Measurements from ENCODE around the gene GGCX. TPM values are rescaled to one million over a fixed set of nuclear protein-coding genes. Genes with fewer than 3 reads are reported as not detected.
A peak's percentile ranks its signal among the peaks of the same experiment; 100 is the strongest.
"Not testable (repeated sequence)": the region's sequence is repeated elsewhere in the genome, so short reads cannot be mapped to it uniquely, and the experiment has no call there.

The GGCX gene
- 16.1 TPM for polyA plus RNA-seq

DNA sequence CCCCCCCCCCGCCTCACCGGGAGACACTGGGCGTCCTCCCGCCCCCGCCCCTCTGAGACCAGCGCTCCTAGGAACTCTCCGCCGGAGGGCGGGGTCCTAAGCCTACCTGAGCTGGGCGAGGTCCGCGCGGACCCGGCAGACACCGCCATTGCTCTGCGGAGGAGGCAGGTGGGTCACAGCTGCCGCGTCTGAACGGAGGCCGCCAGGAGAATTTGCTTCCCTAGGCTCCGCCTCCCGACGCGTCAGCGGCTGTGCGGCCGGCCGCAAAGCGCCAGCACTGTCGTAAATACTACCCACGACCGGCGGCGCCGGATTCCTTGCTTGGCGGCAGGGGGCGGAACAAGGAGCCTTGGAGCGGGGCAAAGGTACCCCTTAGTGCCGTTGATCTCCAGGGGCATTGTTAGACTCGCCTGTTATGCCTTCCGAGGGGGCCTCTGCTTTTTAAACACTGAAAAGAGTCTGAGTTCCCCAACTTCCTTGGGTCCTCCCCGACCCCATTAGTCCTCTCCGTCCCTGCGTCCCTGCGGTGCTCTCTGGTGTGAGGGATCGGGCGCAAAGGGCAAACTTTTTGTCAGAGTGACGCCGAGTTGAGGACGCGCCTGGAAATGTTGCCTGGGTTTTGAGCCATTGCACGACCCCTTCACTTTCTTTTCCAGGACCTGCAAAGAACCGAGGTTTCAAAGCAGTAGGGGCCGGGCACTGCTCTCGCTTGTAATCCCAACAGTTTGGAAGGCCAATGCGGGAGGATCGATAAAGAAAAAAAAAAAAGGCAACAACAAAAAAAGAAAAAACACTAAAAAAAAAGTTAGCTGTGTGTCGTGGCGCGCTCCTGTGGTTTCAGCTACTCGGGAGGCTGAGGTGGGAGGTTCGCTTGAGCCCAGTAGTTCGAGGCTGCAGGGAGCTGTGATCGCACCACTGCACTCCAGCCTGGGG lies at the start of gene GGCX:
GGCX (minus strand) TSS at position 214 of the 933 bp plus-strand sequence; CDS start at position 149, 65 bp downstream.
- Mint-ChIP-seq H3K36me3 (peaks cover 5% of the 10 kb centered on the region), H3K4me3 (peak within 1 kb of the TSS; percentile 96 to 97 (median 96))

DNA sequence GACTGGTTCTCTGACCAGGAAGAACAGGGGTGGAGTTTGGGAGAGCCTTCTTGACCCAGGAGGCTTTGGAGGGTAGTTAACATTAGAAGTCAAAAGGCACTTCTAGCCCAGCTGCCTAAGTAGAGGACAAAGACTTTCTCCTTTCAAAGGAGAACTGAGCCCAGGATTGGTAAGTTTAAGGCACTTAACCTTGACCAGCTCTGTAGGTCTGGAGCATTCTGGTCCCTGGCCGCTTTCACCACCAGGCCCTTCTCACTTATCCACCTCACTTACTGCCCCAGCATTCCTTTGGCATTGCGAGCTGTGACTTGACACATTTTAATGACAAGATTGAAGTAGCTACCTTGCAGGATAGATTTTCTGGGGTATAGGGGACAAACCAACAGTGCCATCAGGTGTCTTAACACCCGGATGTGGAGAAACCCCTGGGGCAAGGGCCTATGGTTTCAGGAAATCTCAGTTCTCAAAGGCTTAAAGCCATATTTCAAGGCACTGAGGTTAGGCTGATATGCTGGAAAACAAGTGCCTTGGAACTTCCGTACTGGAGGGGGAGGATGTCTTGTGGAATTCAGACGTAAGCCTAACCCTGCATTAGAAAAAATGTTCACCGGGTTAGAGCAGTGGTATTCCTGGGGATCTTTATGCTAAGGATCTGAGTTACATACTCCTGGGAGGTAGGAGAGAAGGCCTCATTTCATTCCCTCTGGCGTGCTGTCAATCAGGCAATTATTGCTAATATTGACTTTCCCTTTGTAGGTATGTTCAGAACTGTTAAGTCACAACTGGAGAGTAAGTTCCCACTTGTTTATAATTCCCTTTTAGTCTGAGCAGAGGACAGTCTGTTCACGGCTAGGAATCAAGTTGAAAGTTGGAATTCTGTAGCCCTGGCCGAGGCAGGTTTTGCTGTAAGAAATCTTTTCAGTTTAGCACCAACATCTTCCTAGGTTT lies 46.2 kb upstream of the GGCX start:
- Mint-ChIP-seq H3K4me1 (peaks cover 28 to 41% (median 34%) of the 10 kb centered on the region in 3 donors), H3K9me3 (no peaks in the 10 kb centered on the region), H3K4me3 (peak overlapping the region in 1 of 4 donors; percentile 82), H3K36me3 (no peaks in the 10 kb centered on the region), H3K27ac (peak overlapping the region in 2 of 3 donors; percentile 75 to 80), H3K27me3 (no peaks in the 10 kb centered on the region)

More for the DNA sequence above, at the start of gene GGCX:
- no peaks in the 10 kb centered on the region for H3K9me3 Mint-ChIP-seq
- no peaks in the 10 kb centered on the region for H3K27me3 Mint-ChIP-seq
- peaks cover 17 to 22% (median 21%) of the 10 kb centered on the region in 3 donors for H3K4me1 Mint-ChIP-seq
- peak within 1 kb of the TSS; percentile 91 to 95 (median 94) for H3K27ac Mint-ChIP-seq

DNA sequence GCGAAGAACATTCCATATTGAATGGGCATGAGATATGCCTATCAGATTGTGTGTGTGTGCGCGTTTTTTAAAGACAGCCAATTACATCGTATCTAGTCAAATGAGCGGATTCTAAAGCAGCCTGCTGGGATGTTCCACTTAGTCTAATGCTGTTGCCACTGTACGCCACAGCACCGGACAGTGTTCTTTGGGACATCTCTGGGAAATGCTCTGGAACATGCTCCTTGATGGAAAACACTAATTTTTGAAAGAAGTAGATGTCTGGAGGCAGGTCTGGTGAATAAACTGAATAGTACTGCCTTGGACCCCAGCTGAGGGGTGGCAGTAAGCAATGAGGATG lies 44.8 kb upstream of the GGCX start:
- Mint-ChIP-seq H3K27ac (peak overlapping the region in 1 of 3 donors; percentile 22), H3K9me3 (no peaks in the 10 kb centered on the region), H3K4me3 (peak overlapping the region in 1 of 4 donors; percentile 80), H3K27me3 (no peaks in the 10 kb centered on the region), H3K4me1 (peaks cover 24 to 46% (median 31%) of the 10 kb centered on the region in 3 donors), H3K36me3 (no peaks in the 10 kb centered on the region)

DNA sequence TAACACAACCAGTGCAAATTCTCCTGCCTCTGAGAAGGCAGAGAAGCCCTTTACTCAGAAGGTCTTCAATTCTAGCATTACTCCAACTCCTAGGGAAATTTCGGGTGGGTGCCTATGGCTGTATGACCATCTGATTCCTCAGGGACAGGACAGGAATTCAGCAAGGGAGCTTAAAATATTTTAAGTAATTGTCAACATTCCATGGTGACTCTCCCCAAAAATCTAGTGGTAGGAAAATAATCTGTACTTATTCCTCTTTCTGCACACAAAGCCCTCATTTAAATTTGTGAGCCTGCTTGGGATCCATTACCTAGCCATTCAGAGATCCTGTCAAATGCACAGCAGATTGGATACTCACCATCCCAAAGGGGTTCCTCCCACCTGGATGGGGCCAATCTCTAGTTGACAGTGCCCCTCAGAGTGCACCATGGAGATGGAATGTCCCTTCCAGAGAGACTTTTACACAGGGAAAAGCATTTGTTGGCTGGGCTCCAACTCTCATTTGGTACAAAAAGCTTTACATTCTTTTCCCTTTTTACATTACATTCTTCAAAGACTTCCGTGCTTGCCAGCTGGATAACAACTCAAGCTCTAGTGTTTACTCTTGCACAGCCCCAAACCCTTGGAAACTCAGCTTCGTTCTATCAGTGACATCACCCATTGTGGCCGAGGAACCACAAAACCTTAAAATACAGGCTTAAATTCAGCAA lies 44.3 kb upstream of the GGCX start:
- no peaks in the 10 kb centered on the region for H3K36me3 Mint-ChIP-seq
- H3K9me3 Mint-ChIP-seq, result no peaks in the 10 kb centered on the region
- peak overlapping the region in 1 of 4 donors; percentile 80 for H3K4me3 Mint-ChIP-seq
- peak overlapping the region in 1 of 3 donors; percentile 22 for H3K27ac Mint-ChIP-seq
- H3K4me1 Mint-ChIP-seq, result peaks cover 24 to 46% (median 32%) of the 10 kb centered on the region in 3 donors
- no peaks in the 10 kb centered on the region for H3K27me3 Mint-ChIP-seq

DNA sequence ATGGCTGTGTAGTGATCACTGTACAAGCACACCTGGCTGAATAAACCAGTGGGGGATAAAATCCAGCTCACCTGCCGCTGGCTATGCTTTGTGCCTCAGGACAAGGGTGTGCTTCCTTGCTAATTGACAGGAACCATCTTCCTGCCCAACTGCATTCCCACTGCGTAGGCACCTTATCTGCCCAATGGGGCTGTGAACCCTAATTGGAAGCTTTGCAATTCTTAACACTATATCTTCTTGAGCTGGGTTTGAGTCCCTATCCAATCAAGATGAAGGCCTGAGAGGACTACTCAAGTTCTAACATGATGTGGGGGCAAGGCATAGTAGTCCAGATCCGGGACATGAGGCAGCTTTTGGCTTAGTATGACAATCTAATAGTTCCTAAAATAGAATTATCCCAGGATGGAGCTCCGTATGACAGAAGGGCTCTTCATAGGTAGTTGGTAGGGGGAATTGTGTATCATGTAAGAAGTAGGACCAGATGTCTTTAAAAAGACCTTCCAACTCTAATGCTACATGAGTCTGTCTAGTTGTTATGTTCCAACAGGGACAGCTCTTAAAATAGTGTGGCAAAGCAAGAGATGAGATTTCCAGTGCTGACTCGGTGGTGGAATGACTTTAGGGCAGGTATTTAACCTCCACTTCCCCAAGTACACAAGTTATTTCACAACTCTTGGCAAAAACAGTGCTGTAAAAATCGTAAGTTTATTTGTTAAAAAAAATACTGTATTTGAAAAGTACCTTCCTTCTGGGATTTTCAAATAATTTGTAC lies 43.5 kb upstream of the GGCX start:
- H3K9me3 Mint-ChIP-seq, result no peaks in the 10 kb centered on the region
- H3K27ac Mint-ChIP-seq, result peak overlapping the region in 1 of 3 donors; percentile 48
- no peaks in the 10 kb centered on the region for H3K36me3 Mint-ChIP-seq
- H3K4me1 Mint-ChIP-seq, result peaks cover 24 to 41% (median 32%) of the 10 kb centered on the region in 3 donors
- peak overlapping the region in 1 of 4 donors; percentile 80 for H3K4me3 Mint-ChIP-seq
- no peaks in the 10 kb centered on the region for H3K27me3 Mint-ChIP-seq

DNA sequence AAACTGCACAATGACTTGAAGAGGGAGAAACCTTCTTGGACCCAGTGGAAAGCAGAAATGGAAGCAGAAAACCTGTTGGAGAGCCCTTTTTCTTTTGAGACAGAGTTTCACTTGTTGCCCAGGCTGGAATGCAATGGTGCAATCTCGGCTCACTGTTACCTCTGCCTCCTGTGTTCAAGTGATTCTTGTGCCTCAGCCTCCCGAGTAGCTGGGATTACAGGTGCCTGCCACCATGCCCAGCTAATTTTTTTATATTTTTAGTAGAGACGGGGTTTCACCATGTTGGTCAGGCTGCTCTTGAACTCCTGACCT lies 42.8 kb upstream of the GGCX start:
- not testable (repeated sequence) for H3K9me3 Mint-ChIP-seq, H3K36me3 Mint-ChIP-seq, H3K27me3 Mint-ChIP-seq
- H3K27ac Mint-ChIP-seq, result peak overlapping the region in 2 of 3 donors; percentile 49 to 63
- H3K4me1 Mint-ChIP-seq, result peaks cover 24 to 37% (median 29%) of the 10 kb centered on the region in 3 donors
- H3K4me3 Mint-ChIP-seq, result peak overlapping the region in 2 of 4 donors; percentile 43 to 91

DNA sequence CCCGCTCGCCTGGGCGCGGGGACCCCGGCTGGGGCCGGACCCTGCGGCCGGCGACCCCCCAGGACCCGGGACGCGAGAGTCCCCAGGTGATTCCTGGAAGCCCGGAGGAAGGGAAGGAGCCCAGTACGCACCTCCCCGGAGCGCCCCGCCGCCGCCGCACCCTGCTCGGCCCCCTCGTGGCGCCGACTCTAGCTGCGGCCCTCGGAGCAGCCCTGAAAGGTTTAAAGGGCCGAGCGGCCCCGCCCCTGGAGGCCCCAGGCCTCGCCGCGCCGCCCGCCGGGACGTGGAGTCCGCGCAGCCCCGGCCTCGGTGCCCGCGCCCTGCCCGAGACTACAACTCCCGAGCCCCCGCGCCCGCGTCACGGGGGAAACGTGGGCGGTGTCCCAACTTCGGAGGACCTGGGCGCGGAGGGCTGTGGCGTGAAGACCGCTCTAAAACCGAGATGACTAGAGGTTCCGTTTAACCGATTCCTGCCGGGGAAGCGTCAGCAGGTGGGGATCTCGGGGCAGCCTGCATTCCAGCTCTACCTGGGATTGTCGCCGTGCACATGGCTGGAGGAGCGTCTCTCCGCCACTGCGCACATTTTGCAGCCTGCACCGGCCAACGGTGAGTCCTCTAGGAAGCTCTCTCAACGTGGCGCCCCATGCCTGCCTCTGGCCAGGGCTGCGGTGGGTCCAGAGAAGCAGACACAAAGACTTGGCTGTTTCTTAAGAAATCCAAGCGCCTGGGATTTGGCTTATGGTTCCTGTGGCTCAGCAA lies 41.4 kb upstream of the GGCX start, which contains the start of gene TMEM150A:
TMEM150A (minus strand) TSS at position 223 of the 759 bp plus-strand sequence. CDS start 750 bp downstream, outside the sequence.
- peak within 1 kb of the TSS; percentile 65 to 81 (median 74) for H3K27ac Mint-ChIP-seq
- peaks cover 19 to 30% (median 26%) of the 10 kb centered on the region in 3 donors for H3K4me1 Mint-ChIP-seq
- no peaks in the 10 kb centered on the region for H3K9me3 Mint-ChIP-seq
- H3K4me3 Mint-ChIP-seq, result peak within 1 kb of the TSS; percentile 91 to 96 (median 92)
- H3K27me3 Mint-ChIP-seq, result no peaks in the 10 kb centered on the region
- H3K36me3 Mint-ChIP-seq, result no peaks in the 10 kb centered on the region

DNA sequence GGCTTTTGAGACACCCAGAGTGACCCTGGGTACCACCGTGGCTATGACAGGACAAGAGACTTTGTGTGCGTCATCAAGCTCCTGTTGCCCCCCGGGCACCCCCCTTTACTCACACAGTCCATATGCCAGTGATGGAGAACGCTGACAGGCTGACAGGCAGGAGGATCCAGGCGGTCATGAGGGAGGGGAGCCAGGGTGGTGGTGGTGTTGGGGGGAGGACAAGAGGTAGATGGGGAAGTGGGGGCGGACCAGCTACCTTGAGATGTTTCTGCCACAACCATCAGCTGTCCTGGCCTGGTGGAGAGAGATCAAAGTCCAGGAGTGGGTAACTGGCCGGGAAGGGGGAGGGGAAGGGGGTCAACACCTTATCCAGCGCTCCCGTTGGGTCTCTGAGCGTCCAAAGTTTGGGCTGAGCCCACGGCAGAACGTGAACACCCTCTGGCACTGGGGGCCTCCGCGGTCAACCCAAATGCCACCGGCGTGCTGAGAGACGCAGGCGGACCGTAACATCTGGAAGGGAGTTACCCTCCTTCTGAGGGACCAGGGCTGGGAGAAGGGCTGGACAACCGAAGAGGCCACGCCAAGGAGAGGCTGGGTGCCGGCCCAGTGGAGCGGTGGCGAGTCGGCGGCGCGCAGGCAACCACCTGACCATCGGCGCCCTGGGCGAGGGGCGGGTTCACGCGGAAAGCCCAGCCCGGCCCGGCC lies 40.6 kb upstream of the GGCX start:
- Mint-ChIP-seq H3K27ac (peak overlapping the region in 2 of 3 donors; percentile 64 to 81), H3K9me3 (no peaks in the 10 kb centered on the region), H3K36me3 (no peaks in the 10 kb centered on the region), H3K4me1 (peaks cover 18 to 28% (median 24%) of the 10 kb centered on the region in 3 donors), H3K4me3 (peak overlapping the region; percentile 83 to 94 (median 92)), H3K27me3 (no peaks in the 10 kb centered on the region)

DNA sequence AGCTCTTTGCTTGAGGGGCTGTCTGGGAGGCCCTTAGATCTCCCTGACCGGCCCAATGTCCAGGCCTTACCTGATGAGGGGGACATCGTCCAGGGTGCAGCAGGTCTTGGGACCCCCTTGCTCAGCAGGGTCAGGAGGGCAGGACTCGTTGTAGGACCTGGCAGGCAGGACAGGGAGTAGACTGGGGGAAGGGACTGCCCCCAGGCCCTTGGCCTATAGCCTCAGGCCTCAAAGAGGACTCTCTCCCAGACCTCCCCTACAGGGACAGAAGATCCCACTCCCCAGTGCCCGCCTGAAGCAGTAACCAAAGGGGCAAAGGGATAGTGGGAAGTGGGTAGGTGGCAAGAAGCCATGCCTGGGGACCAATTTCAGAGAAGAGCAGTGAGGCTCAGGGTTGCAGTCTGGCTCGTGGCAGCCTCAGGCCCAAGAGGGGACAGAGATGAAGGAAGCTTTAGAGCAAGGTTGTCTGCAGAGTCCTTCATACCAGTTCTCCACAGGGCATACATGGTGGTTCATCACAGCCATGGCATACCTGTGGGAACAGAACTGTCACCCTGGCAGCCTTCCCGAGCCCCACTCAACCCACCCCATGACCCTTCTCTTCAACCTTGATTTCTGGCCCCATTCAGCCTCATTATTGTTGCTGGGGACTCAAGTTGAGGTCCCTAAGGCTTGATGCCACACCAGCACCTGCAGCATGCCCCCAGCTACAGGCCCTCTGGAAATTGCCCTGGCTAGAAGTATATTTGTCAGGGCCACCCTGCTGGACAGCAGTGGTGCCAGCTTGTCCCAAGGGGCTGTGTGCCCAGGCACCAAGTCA lies 39.9 kb upstream of the GGCX start:
- H3K36me3 Mint-ChIP-seq, result no peaks in the 10 kb centered on the region
- H3K27ac Mint-ChIP-seq, result peak overlapping the region; percentile 63 to 81 (median 64)
- H3K9me3 Mint-ChIP-seq, result no peaks in the 10 kb centered on the region
- H3K4me3 Mint-ChIP-seq, result peak overlapping the region; percentile 83 to 94 (median 92)
- H3K4me1 Mint-ChIP-seq, result peaks cover 16 to 33% (median 24%) of the 10 kb centered on the region in 3 donors
- no peaks in the 10 kb centered on the region for H3K27me3 Mint-ChIP-seq

DNA sequence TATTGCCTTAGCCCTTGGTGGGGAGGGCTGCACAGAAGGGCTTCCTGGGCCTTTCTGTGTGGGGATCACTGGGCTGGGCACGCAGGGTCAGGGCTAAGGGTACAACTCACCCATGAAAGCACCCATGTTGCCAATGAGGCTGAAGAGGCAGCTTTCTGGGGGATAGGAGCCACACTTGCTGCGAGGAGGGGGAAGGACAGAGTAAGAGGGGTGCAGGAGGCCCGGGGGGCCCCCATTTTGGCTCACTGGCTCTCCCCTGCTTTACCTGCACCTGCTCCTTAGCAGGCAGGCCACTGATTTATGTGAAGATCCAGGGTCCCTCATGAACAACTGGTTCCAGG lies 38.9 kb upstream of the GGCX start:
- peak overlapping the region in 2 of 3 donors; percentile 64 to 85 for H3K27ac Mint-ChIP-seq
- H3K4me1 Mint-ChIP-seq, result peaks cover 17 to 35% (median 28%) of the 10 kb centered on the region in 3 donors
- H3K4me3 Mint-ChIP-seq, result peak overlapping the region in 2 of 4 donors; percentile 65 to 91
- no peaks in the 10 kb centered on the region for H3K27me3 Mint-ChIP-seq
- no peaks in the 10 kb centered on the region for H3K36me3 Mint-ChIP-seq
- H3K9me3 Mint-ChIP-seq, result no peaks in the 10 kb centered on the region

DNA sequence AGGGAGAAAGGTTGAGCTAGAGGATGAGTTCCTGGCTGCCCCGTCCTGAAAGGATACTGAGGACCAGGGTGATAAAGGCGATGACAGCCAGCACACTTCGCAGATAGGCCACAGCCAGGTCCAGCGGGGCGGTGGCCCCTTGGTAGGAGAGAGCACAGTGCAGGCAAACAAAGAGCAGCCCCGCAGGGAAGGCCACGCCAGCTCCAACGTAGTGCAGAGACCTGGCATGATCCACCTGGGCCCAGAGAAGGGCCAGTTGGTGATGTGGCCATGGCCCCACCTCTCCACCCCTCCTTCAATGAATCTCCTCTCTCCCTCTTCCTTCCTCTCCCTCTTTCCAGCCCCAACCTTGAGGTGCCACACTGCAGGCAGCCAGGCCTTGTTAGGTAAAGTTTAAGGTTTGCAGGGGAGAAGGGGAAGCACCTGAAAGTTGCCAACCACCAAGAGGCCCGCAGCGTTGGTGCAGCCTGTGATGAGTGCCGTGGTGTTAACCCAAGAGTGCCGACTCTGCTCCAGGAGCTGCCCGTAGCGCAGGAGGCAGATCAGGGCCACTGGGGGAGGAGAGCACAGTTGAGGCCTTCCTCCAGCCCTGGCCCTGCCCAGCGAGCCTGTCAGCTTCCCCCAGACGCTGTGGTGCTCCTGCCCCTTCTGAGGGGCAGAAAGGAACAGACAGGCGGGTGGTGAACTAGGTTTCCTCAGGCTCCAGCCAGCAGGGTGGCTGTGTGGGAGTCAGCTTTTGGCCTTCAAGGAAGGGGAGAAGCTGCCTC lies 38.4 kb upstream of the GGCX start:
- peak overlapping the region in 2 of 4 donors; percentile 65 to 91 for H3K4me3 Mint-ChIP-seq
- H3K9me3 Mint-ChIP-seq, result no peaks in the 10 kb centered on the region
- no peaks in the 10 kb centered on the region for H3K36me3 Mint-ChIP-seq
- H3K27ac Mint-ChIP-seq, result peak overlapping the region in 2 of 3 donors; percentile 64 to 85
- H3K27me3 Mint-ChIP-seq, result no peaks in the 10 kb centered on the region
- H3K4me1 Mint-ChIP-seq, result peaks cover 15 to 33% (median 27%) of the 10 kb centered on the region in 3 donors

All from IgD-negative memory B cell (primary cell).